Stimulated activated CD4-positive, alpha-beta T cell treated with anti-CD3 and anti-CD28 coated beads, Interleukin-1b, Interleukin-23, amount 100 ng/mL, for 24 hours (primary cell): ENCODE measurements around the gene MYCBP2.
"Not testable (repeated sequence)": the region's sequence is repeated elsewhere in the genome, so short reads cannot be mapped to it uniquely, and the experiment has no call there.

Experiments
- DNase-seq, 4 experiments: peaks; one replicate each; pipeline ENCODE4 v3.0.0-alpha.2; 2020; ENCODE audit warnings: low read depth in 4 of 4, low spot score in 1 of 4

The MYCBP2 gene

DNA sequence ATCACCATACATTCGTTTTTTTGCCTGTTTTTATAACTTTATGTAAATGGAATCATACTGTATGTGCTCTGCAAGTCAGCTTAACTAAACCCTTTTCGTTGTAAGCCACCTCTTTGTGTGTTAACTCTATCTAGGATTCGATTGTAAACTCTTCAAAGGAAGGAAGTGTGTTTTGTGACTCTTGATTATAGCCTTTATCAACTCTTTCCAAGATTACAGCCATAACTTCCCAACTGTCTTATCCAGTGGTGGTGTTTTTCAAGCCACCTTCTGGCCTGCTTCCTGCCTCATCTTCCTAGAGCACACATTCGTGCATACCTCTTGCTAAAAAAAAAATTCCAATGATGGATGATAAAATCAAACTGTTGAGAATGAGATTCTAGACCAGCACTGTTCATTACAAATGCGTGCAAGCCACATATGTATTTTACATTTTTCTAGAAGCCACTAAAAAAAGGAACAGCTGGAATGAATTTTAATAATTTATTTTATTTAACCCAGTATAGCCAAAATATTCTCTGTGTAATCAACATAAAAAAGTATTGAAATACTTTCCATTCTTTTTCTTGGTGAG, 287.9 kb downstream of the MYCBP2 start:
- DNase-seq: no peak

GRCh38 chr13:77036279-77036678, 290.6 kb downstream of the MYCBP2 start:
- DNase-seq: no peak

DNA sequence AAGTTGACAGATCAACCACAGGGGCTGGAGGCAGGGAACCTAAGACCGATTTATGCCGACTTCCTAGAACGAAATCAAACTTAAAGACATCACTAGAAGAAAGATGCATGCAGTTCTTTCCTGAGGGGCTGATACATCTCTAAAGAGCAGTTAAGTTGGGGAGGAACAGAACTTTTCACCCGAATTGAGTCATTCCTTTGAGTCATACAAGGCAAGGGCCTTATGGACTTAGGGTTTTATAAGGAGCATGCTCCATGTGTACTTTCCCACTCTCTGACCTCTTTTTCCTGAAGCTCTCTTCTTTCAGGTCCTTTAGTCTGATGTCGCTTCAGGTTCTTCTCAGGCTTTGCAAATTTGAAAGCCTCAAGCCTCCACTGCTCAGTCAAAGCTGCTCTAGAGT, 292.0 kb downstream of the MYCBP2 start:
- no peak for DNase-seq

- no peak for DNase-seq
Measured at GRCh38 chr13:77033717-77034302, 293.1 kb downstream of the MYCBP2 start.

DNA sequence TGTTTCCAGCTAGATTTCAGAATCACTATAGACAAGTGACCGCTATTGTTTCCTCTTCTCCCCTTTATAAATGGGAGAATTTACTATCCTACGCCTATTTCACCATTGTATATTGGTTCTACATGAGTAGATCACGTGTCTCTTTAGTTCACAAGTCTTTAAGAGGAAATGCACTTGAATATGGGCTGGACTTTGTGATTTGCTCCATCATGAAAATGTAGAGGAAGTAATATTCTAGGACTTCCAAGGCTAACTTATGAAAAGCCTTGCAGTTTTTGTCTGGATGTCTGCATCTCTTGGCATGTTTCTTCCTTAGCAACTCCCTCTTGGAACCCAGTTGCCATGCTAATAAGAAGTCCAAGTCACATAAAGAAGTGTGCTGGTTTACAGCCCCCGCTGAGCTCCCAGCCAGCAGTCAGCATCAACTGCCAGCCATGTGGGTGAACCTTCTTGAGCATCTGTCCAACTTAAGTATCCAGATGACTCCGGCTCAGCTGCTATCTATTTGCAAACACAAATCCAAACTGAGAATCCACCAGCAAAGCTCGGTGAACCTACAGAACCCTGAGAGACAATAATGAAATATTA, 295.1 kb downstream of the MYCBP2 start:
- no peak for DNase-seq

- no peak for DNase-seq
Measured at GRCh38 chr13:77029436-77029835, 297.5 kb downstream of the MYCBP2 start.

DNA sequence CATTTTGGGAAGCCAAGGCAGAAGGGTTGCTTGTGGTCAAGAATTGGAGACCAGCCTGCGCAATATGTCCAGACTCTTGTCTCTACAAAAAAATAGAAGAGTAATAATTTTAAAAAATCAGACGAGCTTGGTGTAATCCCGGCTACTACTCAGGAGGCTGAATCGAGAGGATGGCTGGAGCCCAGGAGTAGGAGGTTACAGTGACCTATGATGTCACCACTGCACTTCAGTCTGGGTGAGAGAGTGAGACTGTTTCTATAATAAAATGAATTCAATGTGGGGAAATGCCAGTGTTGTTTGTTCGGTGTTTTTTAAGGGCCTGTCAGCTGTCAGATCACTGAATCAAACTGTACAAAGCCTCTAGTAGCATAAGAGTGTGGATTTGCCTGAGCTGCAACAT, 298.7 kb downstream of the MYCBP2 start:
- DNase-seq: no peak

DNA sequence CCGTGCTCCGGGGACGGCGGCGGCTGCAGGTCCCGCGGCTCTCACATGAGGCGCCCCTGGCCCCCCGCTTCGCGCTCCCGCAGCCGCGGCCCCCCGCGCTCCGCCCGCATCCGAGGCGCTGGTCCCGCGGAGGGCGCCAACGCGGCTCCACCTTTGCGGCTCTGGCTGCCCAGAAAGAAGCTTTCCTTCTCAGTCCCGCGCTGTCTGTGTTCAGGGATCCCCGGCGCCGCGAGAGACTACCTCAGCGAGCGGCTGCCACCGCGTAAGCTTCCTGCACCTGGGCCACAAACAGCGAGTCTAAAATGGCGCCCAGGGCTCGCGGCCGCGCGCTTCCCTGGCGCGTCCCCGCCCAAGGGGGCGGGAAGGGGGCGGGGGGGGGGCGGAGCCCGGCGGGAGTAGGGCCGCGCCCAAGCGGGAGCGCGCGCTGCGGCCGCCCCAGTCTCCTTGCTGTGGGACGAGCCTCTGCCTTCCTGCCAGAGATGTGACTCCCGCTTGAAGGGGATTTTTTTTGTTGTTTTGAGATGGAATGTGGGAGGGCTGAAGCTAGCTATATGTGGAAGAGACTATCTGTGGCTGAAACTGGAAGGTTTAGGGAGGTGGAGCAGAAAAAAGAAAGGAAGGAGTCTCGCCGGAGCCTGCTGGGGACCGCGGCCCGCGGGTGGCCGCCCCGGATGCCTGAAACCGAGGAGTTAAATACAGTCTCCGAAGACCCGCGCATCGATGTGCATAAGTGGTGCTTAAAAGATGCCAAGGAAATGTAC, 299.9 kb downstream of the MYCBP2 start, which contains the start of gene FBXL3:
FBXL3 (minus strand) TSS at position 299 of the 761 bp plus-strand sequence. CDS start 5,299 bp downstream, outside the sequence.
- DNase-seq: peak; percentile 47 to 73 (median 57)

DNA sequence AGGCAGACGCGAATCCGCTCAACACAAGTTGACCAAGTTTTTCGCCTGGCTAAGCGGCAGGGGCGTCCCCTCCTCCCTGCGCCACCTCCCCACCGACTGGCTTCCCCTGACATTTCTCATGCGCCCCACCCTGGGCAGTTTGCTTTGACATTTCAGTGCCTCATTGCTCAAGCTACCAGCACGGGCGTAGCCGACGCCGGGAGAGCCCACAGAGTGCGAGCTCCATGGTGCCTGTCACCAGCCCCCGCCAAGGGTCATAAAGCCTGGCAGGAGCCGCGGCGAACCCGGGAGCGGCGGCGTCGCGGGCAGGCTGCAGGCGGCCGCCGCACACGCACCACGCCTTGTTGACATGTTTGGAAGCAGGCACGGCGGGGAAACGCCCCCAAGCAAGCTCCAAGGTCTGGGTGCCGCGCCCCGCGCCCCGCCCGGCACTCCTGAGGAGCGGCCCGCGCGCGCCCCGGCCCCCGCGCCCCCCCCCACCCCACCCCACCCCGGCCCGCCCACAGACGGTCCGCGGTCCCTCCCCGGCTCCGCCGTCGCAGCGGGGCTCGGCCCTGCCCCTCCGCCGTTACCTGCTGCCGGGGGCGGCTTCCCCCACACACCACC, 300.5 kb downstream of the MYCBP2 start:
- peak; percentile 17 to 71 (median 50) for DNase-seq

GRCh38 chr13:77022341-77022740, 304.6 kb downstream of the MYCBP2 start:
- no peak for DNase-seq

DNA sequence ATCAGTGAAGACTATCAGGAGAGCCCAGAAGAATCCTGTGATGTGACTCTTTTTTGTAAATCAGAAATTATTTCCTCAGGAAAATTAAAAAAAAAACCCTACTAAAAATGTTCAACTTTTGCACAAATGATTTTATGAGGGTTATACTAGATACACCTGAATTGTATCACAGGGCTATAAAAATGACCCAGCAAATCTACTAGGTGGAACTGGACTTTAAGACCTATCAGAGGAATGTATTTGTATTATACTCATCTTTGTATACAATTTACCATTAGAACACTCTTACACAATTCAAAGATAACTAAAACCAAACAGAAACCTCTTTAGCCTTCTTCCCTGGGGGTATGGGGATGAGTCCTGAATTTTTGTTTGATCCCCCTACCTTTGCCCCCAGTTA, 307.1 kb downstream of the MYCBP2 start:
- DNase-seq: no peak

GRCh38 chr13:77016888-77017623, 309.8 kb downstream of the MYCBP2 start:
- no peak for DNase-seq

DNA sequence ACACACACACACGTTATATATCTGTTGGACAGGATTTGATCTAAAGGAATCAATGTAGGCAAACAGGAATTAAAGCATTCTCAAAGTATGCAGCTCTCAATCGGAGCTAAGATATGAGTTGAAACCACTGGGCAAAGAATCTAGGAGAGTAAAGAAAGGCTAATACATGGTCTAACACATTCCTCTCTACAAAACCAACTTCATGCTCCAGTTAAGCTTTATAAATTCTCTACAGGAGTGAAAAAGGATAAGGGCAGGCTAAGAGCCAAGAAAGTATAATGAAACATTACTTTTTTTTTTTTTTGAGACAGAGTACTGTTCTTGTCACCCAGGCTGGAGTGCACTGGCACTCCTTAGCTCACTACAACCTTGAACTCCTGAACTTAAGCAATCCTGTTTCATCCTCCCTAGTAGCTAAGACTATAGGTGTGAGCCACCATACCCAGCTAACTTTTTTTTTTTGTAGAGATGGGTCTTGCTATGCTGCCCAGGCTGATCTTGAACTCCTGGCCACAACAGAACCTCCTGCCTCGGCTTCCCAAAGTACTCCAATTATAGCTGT, 310.6 kb downstream of the MYCBP2 start:
- DNase-seq: no peak

GRCh38 chr13:77014906-77015685, 311.8 kb downstream of the MYCBP2 start:
- no peak for DNase-seq

DNA sequence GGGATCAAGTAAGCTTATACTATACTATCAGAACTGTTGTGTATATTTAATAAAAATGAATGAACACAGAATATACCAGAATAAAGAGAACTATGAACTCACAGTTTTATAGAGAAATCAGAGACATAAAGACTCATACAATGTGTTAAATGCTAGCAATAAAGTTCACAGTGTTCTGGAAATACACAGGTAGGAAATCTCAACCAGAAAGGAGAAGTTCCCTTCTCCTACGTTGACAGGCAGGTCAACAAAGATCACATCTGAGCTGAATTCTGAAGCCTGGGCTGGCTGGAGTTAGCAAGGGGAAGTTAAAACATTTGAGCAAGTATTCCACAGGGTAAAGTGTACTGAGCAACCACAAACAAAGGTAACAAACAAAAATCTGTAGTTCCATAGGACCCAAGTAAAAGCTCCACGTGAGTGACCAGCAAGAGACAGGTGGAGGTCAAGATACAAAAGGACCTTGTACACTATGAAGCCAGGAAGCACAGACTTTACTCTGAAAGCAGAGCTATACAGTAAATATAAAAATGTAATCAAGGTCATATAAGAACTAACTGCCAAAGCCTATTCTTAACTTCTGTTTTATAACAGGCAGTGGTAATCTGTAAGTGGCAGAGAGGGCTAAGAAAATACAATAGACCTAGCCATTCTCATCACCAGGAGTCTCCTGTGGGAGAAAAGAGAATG, 312.9 kb downstream of the MYCBP2 start:
- DNase-seq: no peak

DNA sequence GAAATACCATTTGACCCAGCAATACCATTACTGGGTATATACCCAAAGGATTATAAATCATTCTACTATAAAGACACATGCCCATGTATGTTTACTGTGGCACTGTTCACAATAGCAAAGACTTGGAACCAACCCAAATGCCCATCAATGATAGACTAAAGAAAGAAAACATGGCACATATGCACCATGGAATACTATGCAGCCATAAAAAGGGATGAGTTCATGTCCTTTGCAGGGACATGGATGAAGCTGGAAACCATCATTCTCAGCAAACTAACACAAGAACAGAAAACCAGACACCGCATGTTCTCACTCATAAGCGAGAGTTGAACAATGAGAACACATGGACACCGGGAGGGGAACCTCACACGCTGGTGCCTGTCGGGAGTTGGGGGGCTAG, 317.2 kb downstream of the MYCBP2 start:
- not testable (repeated sequence) for DNase-seq

GRCh38 chr13:77009011-77009410, 317.9 kb downstream of the MYCBP2 start:
- no peak for DNase-seq

- DNase-seq: not testable (repeated sequence)
Measured at GRCh38 chr13:77008337-77008736, 318.6 kb downstream of the MYCBP2 start.

DNA sequence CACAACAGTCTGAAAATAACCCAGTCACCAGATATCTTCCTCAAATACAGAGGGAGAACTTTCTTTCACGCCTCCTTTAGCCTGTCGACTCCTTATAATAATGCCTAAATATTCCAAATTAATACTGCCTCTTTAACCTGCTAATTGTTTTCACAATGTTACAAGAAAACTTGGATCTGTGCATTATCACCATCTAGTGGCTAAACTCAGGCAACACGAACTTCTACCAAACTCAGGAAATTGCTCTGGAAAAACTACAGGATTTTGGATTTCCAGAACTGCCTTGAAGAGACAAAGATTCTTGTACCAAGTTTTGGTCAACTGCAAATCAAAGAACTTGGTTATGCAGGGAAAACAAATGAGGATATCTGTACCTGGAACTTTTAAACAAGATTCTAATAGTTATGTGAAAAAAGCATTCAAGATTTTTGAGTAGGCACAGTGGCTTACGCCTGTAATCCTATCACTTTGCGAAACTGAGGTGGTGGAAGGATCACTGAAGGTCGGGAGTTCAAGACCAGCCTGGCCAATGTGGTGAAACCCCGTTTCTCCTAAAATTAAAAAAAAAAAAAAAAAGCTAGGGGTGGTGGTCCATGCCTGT, 324.2 kb downstream of the MYCBP2 start:
- DNase-seq: no peak
